H4 (cell line): Measurements from ENCODE around the gene ZSCAN1. TPM values are rescaled to one million over a fixed set of nuclear protein-coding genes. Genes with fewer than 3 reads are reported as not detected.
"Not testable (repeated sequence)": the region's sequence is repeated elsewhere in the genome, so short reads cannot be mapped to it uniquely, and the experiment has no call there.

ENCODE experiments used
- DNase-seq: peaks from one replicate; pipeline ENCODE4 v3.0.0-alpha.2; 2015; ENCODE audit warnings: low spot score
- total RNA-seq: library from RNA; depleted of rRNA; stranded (reverse); fragments of >200 nt; shearing (Covaris generic); gene quantifications from 2 replicates; pipeline ENCODE4 v1.2.3, GENCODE V29; 2014; rRNA removed

The ZSCAN1 gene, protein sequence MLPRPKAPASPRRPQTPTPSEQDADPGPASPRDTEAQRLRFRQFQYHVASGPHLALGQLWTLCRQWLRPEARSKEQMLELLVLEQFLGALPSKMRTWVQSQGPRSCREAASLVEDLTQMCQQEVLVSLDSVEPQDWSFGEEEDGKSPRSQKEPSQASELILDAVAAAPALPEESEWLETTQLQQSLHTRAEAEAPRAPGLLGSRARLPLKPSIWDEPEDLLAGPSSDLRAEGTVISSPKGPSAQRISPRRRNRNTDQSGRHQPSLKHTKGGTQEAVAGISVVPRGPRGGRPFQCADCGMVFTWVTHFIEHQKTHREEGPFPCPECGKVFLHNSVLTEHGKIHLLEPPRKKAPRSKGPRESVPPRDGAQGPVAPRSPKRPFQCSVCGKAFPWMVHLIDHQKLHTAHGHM
- 1.8 TPM in 1 of 2 replicates, not detected in the other for total RNA-seq

DNA sequence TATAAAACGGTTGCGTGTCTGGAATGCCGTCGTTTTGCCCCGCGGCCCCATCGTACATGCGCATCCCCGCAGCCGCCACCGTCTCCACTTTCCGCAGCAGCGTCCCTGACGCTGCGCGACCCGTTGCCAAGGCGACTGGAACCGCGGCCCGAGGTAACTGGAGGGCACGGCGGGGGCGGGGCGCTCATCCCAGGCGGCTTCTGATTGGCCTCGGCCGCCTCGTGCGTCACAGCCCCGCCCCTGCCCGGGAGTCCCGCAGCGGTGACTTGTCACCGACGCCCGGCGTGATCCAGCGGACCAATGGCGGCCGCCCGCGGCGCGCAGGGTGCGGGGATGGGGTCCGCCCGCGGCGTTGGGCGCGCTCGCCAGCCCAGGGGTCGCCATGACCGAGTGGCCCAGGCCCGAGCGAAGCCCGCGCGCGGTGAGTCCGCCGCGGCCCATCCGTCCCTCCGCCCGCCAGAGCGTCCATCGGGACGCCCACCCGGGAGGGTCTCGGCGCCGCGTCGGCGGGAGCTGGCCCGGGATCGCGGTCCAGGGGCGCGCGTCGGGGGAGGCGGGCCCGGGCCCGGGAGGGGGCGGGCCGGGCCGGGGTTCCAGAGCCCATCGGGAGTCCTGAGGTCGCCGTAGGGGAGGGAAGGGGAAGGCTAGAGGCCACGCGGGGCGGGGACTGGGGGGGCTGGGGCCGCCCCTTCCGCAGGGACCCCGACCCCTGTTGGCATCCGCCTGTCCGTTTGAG, at the start of gene ZSCAN1:
TSS of gene ZSCAN1 (plus strand) at position 285 of the 736 bp plus-strand sequence. CDS start 3,812 bp downstream, outside the sequence.
- DNase-seq = peak; percentile 90

DNA sequence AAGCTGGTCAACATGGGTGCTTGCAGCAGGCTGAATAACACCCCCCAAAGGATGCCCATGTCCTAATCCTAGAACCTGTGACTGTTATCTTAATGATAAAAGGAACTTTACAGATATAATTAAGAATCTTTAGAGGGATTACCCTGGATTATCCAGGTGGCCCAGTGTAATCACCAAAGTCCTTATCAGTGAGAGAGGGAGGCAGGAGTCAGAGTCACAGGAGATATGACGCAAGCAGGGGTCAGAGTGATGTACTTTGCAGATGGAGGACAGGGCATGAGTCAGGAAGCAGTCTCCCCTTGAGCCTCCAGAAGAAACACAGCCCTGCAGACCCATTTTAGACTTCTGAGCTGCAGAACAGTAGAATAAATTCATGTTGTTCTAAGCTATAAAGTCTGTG, 41.0 kb upstream of the ZSCAN1 start:
- no peak for DNase-seq

DNA sequence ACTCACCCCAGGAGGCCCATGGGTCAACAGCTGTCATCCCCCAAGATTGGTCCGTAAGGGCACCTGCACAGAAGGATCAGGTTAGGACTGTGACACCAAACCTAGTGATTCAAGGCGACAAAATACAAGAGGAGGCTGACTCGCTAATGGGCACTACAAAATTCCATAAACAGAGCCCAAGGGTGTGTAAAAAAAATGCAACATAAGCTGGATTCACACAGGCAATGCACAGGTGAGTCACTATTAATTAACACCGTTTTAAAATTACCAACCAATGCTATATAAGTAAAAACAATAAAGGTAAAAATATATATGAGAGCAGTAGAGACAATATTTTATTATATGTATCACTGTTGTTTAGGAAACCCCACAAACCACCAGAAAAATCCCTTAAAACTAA, 33.1 kb upstream of the ZSCAN1 start:
- no peak for DNase-seq

- DNase-seq = no peak
Observed at GRCh38 chr19:58001895-58002369, 31.9 kb upstream of the ZSCAN1 start.

- peak; percentile 84 for DNase-seq
Observed at GRCh38 chr19:58002384-58003173, 31.2 kb upstream of the ZSCAN1 start, which contains the start of gene ZNF606. TSS of gene ZNF606 (minus strand) at chr19:58002820. CDS start at chr19:58001319, 1,501 bp downstream.

DNA sequence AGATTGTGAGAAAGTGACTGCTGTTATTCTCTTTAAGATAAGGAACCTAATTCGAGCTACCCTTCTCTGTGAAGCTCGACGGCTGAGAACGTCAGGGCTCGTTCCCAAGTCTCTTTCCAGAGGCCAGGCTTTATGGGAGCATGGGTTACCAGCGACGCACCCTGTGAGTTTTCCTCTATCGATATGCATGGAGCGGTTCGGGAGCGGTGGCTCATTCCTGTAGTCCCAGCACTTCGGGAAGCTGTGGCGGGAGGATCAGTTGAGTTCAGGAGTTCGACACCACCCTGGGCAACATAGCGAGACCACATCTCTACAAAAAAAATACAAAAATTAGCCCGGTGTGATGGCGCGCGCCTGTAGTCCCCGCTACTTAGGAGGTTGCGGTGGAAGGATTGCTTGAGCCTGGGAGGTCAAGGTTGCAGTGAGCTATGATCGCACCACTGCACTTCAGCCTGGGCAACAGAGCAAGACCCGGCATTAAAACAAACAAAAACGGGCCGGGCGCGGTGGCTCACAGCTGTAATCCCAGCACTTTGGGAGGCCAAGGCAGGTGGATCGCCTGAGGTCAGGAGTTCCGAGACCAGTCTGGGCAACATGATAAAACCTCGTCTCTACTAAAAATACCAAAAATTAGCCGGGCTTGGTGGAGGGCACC, 30.5 kb upstream of the ZSCAN1 start:
- no peak for DNase-seq

- no peak for DNase-seq
Observed at GRCh38 chr19:58007285-58007684, 26.5 kb upstream of the ZSCAN1 start.

DNA sequence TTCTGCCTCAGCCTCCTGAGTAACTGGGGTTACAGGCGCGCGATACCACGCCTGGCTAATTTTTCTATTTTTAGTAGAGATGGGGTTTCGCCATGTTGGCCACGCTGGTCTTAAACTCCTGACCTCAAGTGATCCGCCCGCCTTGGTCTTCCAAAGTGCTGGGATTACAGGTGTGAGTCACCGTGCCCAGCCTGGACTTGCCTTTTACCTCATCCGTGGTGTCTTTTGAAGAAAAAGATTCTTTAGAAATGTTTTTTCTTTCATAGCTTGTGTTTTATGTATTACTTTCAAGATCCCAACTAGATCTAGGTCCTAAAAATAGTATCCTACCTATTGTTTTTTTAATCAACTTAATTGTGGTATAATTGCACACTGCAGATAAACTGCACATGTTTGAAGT, 24.9 kb upstream of the ZSCAN1 start:
- DNase-seq = not testable (repeated sequence)

GRCh38 chr19:58009301-58009665, 24.5 kb upstream of the ZSCAN1 start:
- no peak for DNase-seq

DNA sequence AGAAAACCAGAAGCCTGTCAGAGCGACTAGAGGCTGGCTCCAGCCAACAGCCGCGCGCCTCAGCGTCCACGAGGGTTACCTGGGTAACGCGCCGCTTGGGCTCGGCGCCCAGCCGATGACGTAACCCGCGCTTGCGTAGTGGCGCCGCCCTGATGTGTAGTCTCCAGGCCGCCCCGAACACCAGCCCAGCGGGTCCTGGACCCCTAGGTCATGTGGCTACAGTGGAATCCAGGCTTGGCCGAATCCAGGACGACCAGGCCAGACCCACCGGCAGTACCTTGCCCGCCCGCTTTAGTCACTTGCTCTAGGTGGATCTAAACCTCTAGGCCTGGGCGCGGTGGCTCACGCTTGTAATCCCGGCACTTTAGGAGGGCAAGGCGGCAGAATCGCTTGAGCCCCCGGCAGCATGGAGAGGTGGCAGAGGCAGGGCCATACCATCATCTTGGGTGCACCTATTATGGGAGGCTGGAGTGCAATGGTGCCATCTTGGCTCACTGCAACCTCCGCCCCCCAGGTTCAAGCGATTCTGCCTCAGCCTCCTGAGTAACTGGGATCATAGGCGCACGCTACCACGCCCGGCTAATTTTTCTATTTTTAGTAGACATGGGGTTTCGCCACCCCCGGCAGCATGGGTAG, 24.0 kb upstream of the ZSCAN1 start:
- DNase-seq = no peak

DNA sequence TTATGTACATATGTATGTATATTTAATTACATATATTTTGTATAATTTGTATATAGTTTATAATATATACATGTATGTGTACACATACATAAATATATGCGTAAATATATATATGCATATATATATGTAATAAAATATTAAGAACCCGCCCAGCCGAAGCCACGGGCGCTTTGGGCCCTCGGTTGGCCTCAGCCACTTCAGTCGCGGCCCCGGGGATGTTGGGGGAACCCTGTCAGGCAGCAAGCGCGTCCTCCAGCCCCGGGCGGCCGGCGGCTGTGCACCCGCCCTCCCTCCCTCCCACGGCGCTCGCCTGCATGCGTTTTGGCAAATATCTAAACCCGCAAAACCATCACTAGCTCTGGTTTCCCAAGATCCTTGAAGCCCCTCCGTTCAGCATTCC, 23.3 kb upstream of the ZSCAN1 start:
- no peak for DNase-seq

DNA sequence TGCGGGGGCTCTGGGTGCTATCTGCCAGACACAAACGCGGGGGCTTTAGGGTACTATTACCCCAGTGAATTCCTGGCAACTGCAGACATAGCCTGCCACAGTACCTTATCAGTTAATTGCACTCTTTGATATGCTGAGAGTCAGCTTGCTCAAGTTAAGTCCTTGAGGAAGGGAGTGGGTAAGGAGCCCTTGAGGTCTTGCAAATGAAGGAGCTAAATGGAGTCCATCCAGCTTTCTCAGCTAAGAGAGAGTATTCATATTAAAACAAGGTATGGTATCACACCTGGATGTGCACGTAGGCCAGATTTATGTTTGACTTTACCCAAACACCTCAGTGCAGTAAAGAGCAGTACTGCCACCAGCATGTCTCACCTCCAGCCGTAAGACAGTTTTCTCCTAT, 19.7 kb upstream of the ZSCAN1 start:
- DNase-seq = no peak

DNA sequence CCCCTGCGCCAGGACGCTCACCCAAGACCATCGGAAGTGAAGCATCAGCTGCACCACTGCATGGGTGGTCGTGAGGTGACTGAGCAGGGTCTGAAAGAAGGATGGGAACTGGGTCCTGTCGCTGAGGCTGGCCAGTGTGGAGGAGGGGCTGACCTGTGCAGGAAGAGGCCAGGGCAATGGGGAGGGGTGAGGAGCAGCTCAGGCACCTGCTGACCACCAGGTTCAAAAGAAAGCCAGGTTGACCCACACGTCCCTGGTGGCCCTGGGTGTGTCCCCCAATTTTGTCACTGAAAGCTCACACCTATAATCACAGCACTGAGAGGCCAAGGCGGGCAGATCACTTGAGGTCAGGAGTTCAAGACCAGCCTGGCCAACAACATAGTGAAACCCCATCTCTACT, 13.7 kb upstream of the ZSCAN1 start:
- DNase-seq = no peak

GRCh38 chr19:58021541-58022282, 12.1 kb upstream of the ZSCAN1 start:
- DNase-seq = no peak

DNA sequence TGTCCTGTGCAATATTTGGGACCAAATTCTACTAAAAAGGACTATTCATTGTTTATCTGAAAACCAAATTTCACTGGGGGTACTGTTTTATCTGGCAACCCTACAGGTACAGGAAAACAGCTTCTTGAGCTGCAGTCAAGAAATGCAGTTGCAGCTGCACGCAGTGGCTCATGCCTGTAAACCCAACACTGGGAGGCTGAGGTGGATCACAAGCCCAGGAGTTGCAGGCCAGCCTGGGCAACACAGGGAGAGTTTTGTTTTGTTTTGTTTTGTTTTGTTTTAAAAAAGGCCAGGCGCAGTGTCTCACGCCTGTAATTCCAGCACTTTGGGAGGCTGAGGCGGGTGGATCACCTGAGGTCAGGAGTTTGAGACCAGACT, 11.6 kb upstream of the ZSCAN1 start:
- no peak for DNase-seq

DNA sequence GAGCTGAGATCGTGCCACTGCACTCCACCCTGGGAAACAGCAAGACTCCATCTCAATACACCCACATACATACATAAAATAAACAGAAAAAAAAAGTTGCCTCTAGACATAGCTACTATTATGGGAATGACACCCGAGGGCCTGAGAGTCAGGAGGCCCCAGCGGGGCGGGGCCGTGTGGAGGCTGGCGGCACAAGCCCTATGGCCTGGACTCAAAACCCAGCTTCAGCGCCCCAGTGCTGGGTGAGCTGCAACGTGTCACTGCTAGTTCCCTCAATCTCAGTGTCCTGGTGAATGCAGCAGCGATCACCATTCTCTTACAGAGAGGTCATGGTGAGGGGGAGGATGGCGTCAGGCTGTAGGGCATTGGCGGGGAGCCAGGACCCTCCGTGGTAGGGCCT, 9.2 kb upstream of the ZSCAN1 start:
- no peak for DNase-seq

- no peak for DNase-seq
Observed at GRCh38 chr19:58034477-58034793, 610 bp downstream of the ZSCAN1 start.

DNA sequence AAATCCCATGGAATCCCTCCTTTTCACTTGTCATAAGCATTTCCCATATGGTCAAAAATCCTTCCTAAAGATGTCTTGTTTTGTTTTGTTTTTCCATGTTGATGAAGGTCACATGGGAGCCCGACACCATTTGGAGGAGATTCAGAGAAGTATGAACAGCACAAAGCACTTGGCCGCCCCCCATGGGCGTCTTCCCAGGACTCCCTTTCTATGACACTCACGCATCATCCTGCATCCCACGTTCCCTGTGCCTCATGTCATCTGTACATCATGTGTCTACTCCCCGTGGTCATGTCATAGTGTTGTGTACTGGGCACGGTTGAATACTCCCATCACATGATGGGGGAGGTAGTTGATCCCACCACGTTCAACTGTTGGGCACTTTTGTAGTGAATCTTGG, 2.0 kb downstream of the ZSCAN1 start:
- no peak for DNase-seq

DNA sequence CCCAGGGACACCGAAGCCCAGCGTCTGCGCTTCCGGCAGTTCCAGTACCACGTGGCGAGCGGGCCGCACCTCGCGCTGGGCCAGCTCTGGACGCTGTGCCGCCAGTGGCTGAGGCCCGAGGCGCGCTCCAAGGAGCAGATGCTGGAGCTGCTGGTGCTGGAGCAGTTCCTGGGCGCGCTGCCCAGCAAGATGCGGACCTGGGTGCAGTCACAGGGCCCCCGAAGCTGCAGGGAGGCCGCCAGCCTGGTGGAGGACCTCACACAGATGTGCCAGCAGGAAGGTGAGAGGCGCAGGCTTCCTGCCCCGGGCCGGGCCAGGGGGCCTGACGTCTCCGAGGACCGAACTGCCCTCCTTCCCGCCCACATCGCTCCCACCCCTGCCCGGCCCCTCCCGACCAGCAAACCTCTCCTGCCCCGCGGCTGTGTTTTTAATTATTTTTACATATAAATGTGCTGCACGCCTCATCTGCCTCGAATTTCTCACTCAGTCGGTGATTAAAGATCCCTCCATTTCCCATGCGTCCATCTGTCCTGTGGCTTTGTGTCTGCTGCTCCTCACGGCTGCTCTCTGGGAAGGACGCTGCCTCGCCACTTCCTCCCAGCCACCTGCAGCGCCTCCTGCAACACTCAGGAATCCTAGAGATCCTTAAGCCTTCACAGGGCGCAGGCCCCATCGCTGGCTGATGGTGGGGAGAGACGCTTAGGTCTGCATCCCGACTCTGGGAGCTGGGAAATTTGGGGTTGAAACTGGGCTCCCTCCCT, 4.3 kb downstream of the ZSCAN1 start:
- no peak for DNase-seq

DNA sequence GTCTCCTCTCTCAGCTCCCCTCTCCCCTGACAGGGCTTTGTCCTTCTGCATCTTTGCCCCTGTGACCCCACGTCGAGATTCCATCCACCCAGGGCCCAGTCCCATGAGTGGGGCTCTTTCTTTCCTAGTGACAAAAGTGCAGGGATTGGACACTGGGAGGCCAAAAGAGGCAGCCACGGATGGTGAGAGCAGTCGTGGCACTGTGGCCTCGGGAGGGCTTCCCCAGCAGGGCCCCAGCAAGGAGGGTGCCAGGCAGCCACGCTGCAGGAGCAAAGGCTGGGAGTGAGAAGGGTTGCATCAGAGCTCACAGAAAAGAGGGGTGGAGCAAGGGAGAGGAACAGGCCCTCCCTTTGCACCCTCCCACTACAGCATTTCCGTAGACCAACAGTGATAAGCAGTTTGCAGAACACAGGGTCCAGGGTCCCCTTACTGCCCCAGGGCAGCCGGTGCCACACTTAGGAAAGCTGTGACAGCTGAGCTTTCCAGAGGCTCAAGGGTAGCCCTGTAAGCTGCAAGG, 4.9 kb downstream of the ZSCAN1 start:
- DNase-seq = no peak
